Uterus (tissue), 4 donors: ENCODE data around the gene TMEM94. TPM values are rescaled to one million over a fixed set of nuclear protein-coding genes. Genes with fewer than 3 reads are reported as not detected.

Source experiments
- DNase-seq, 2 donors: peaks; one replicate each; pipeline ENCODE4 v3.0.0-alpha.2; 2019 to 2020
- H3K27ac ChIP-seq, 2 donors: fragments of 200-600 bp; sonication (generic); 1 replicate in 1 of 2; 2 replicates in 1 of 2; pipeline ENCODE4 v1.5.1; 2016 to 2018
- H3K27me3 ChIP-seq, 2 donors: fragments of 200-600 bp; sonication (generic); one replicate each; pipeline ENCODE4 v1.5.1; 2018 to 2019; ENCODE audit warnings: control low read depth in 1 of 2
- H3K36me3 ChIP-seq, 2 donors: fragments of 200-600 bp; sonication (generic); one replicate each; pipeline ENCODE4 v1.5.1; 2019; ENCODE audit warnings: control low read depth in 1 of 2
- H3K4me1 ChIP-seq, 2 donors: fragments of 200-600 bp; sonication (generic); one replicate each; pipeline ENCODE4 v1.5.1; 2018 to 2019; ENCODE audit warnings: control low read depth in 1 of 2
- H3K4me3 ChIP-seq, 2 donors: fragments of 200-600 bp; sonication (generic); 1 replicate in 1 of 2; 2 replicates in 1 of 2; pipeline ENCODE4 v1.5.1; 2018 to 2019; ENCODE audit warnings: mild to moderate bottlenecking in 1 of 2
- H3K9me3 ChIP-seq, 2 donors: fragments of 200-600 bp; sonication (generic); one replicate each; pipeline ENCODE4 v1.5.1; 2019; ENCODE audit warnings: control low read depth in 1 of 2
- POLR2A ChIP-seq, 2 donors: fragments of 450-650 bp; IDR thresholded peaks; one replicate each; pipeline ENCODE4 v1.6.1; 2016; ENCODE audit warnings: antibody characterized with exemption in 2 of 2, mild to moderate bottlenecking in 1 of 2, moderate library complexity in 1 of 2
- intact Hi-C: fragments of 100-400 bp; cut with DNase I; formaldehyde crosslinking; loops from one replicate; pipeline ENCODE4 v1.15.1; 2023; ENCODE audit warnings: low total_unique reads
- total RNA-seq, 4 donors: library from RNA; depleted of rRNA in 3 of 4; stranded (reverse); fragments of >200 nt in 3 of 4; gene quantifications; one replicate each; pipeline versions ENCODE4 v1.1.0 to v1.2.4, GENCODE V29; 2014 to 2023
- TF ChIP-seq, protein P1 (sequence below), 4 experiments: fragments of 200-600 bp in 2 of 4; fragments of 450-650 bp in 2 of 4; sonication (generic) in 2 of 4; IDR thresholded peaks; one replicate each; pipeline ENCODE4 v1.5.1; 2016 to 2019; ENCODE audit warnings: antibody characterized with exemption in 4 of 4, mild to moderate bottlenecking in 2 of 4, moderate library complexity in 1 of 4
- donor health status: DM: yes; HTN: yes; CAD: no.

The TMEM94 gene
- 10 to 100 TPM in 2 of 4 donors, 1 to 10 TPM in 2; 3.8 to 91.2 (median 26.0) TPM for total RNA-seq

DNA sequence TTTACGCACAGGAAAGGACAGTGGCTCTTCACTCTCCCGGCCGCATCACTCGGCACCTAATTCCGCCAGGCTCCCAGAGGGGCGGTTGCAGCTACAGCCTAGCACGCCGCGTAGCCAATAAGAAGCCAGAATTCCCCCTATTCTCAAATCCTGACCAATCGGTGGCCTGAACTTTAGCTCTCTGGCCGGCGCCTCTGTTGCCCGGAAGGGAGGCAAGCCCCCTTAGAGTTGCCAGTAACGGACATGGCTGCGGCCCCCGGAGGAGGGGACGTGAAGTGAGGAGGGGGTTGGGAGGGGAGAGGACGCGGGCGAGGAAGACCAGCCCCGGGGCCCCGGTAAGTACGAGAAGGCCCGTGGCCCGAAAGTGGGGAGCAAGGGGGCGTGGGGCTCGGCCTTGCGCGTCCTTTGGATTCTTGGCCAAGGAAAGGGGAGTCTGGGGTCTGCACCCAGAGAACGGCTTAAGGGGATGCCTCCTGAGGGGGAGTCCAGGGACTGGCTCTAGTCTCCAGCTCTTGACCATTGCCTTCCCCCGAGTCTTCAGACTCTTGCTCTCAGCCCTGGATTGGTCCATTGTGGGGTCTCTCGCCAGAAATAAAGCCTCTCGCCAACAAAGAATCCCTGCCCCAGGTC, at the start of gene TMEM94:
TSS of gene TMEM94 (plus strand) at position 219 of the 630 bp plus-strand sequence. CDS start 15,271 bp downstream, outside the sequence.
- no peaks in the 10 kb centered on the region for H3K27me3 ChIP-seq
- H3K9me3 ChIP-seq: no peaks in the 10 kb centered on the region
- intact Hi-C loops: no loop called here
- no peaks in the 10 kb centered on the region for H3K36me3 ChIP-seq
- peak within 1 kb of the TSS; percentile 84 to 92 for H3K27ac ChIP-seq
- TF ChIP-seq, protein P1, sequence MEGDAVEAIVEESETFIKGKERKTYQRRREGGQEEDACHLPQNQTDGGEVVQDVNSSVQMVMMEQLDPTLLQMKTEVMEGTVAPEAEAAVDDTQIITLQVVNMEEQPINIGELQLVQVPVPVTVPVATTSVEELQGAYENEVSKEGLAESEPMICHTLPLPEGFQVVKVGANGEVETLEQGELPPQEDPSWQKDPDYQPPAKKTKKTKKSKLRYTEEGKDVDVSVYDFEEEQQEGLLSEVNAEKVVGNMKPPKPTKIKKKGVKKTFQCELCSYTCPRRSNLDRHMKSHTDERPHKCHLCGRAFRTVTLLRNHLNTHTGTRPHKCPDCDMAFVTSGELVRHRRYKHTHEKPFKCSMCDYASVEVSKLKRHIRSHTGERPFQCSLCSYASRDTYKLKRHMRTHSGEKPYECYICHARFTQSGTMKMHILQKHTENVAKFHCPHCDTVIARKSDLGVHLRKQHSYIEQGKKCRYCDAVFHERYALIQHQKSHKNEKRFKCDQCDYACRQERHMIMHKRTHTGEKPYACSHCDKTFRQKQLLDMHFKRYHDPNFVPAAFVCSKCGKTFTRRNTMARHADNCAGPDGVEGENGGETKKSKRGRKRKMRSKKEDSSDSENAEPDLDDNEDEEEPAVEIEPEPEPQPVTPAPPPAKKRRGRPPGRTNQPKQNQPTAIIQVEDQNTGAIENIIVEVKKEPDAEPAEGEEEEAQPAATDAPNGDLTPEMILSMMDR (IDR thresholded peaks at IDR 0.05): no peak
- TF ChIP-seq POLR2A (IDR thresholded peaks at IDR 0.05): peak; percentile 39 to 43
- H3K4me3 ChIP-seq: peak within 1 kb of the TSS; percentile 84 to 90
- H3K4me1 ChIP-seq: peaks cover 4 to 11% of the 10 kb centered on the region in 2 donors
- peak; percentile 95 to 97 for DNase-seq

- no peaks in the 10 kb centered on the region for H3K9me3 ChIP-seq
- DNase-seq: no peak
- TF ChIP-seq, protein P1 (IDR thresholded peaks at IDR 0.05): no peak
- TF ChIP-seq POLR2A (IDR thresholded peaks at IDR 0.05): no peak
- H3K27ac ChIP-seq: no peak overlapping the region
- intact Hi-C loops: loop anchor here (5.0 kb wide), 1 partner anchor 86 kb away; no protein-coding TSS in a partner anchor
- H3K4me1 ChIP-seq: no peaks in the 10 kb centered on the region
- no peak overlapping the region for H3K4me3 ChIP-seq
- no peaks in the 10 kb centered on the region for H3K36me3 ChIP-seq
- no peaks in the 10 kb centered on the region for H3K27me3 ChIP-seq
These were observed 48.6 kb upstream of the TMEM94 start for GRCh38 chr17:75407655-75408352.

DNA sequence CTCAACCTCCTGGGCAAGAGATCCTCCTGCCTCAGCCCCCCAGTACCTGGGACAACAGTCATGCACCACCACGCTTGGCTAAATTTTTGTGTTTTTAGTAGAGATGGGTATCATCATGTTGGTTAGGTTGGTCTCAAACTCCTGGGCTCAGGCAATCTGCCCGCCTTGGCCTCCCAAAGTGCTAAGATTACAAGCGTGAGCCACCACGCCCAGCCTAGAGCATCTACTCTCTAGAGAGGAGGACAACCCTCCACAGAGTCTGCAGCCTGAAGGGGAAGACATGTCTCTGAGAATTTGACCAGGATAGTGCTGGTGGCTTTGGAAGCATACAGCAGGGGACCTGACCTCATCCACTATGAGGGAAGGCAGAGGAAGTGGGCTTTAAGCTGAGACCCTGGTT, 46.3 kb upstream of the TMEM94 start:
- intact Hi-C loops: no loop called here
- no peak for TF ChIP-seq POLR2A (IDR thresholded peaks at IDR 0.05)
- TF ChIP-seq, protein P1 (IDR thresholded peaks at IDR 0.05): no peak
- no peak for DNase-seq
- no peaks in the 10 kb centered on the region for H3K36me3 ChIP-seq
- no peaks in the 10 kb centered on the region for H3K9me3 ChIP-seq
- H3K4me3 ChIP-seq: no peak overlapping the region
- H3K27me3 ChIP-seq: no peaks in the 10 kb centered on the region
- no peak overlapping the region for H3K27ac ChIP-seq
- no peaks in the 10 kb centered on the region for H3K4me1 ChIP-seq

DNA sequence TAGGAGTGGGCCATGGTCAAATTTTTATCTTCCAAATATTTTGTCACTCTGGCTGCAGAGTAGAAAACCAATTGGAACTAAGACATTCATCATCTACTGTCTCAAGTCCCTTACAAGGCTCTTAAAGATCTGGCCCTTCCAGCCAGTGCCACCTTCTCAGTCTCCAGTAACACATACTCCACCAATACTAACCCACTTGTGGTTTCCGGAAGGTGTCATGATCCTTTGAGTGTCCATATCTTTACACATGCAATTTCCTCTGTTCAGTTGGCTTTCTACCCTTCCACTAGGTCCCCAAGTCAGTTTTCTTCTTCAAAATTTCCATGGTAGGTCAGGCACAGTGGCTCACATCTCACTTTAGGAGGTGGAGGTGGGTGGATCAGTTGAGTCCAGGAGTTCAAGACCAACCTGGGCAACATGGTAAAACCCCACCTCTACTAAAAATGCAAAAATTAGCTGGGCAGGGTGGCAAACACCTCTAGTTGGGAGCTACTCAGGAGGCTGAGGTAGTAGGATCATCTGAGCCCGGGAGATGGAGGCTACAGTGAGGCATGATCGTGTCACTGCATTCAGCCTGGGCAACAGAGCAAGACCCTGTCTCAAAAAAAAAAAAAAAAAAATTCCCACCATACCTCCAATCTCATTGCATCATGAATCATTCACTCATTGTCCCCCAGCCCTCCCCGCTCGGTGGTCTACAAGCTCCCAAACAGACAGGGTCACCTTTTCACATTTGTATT, 44.9 kb upstream of the TMEM94 start:
- no peaks in the 10 kb centered on the region for H3K9me3 ChIP-seq
- DNase-seq: no peak
- no peaks in the 10 kb centered on the region for H3K27me3 ChIP-seq
- H3K36me3 ChIP-seq: no peaks in the 10 kb centered on the region
- H3K27ac ChIP-seq: no peak overlapping the region
- H3K4me1 ChIP-seq: no peaks in the 10 kb centered on the region
- H3K4me3 ChIP-seq: no peak overlapping the region
- intact Hi-C loops: no loop called here
- TF ChIP-seq POLR2A (IDR thresholded peaks at IDR 0.05): no peak
- TF ChIP-seq, protein P1 (IDR thresholded peaks at IDR 0.05): no peak
